Measurements from ENCODE around the gene NMRK2. TPM values are rescaled to one million over a fixed set of nuclear protein-coding genes. Genes with fewer than 3 reads are reported as not detected.

NMRK2 gene
- polyA plus RNA-seq, 6 donors from 2014 or later = not detected

- Mint-ChIP-seq H3K27ac (peak overlapping the region; percentile 96 to 99 (median 98)), H3K9me3 (peaks cover 0 to 2% (median 0%) of the 10 kb centered on the region in 7 donors), H3K36me3 (peaks cover 5 to 8% of the 10 kb centered on the region in 2 donors), H3K4me1 (peaks cover 33 to 63% (median 55%) of the 10 kb centered on the region in 3 donors), H3K27me3 (no peaks in the 10 kb centered on the region), H3K4me3 (peak overlapping the region; percentile 83 to 99 (median 98))
- DNase-seq (no peak), ATAC-seq (ENCODE audit: low read depth in 2 of 2) (no peak)
Measured at GRCh38 chr19:3983936-3984583, 51.2 kb downstream of the NMRK2 start.

GRCh38 chr19:3984584-3984907 is 51.7 kb downstream of the NMRK2 start:
- peak overlapping the region; percentile 96 to 99 (median 98) for H3K27ac Mint-ChIP-seq
- peaks cover 33 to 64% (median 51%) of the 10 kb centered on the region in 3 donors for H3K4me1 Mint-ChIP-seq
- peak overlapping the region; percentile 83 to 99 (median 98) for H3K4me3 Mint-ChIP-seq
- peaks cover 5 to 8% of the 10 kb centered on the region in 2 donors for H3K36me3 Mint-ChIP-seq
- ATAC-seq (ENCODE audit: low read depth in 2 of 2) = no peak
- peaks cover 0 to 2% (median 0%) of the 10 kb centered on the region in 7 donors for H3K9me3 Mint-ChIP-seq
- no peak for DNase-seq
- H3K27me3 Mint-ChIP-seq = no peaks in the 10 kb centered on the region

GRCh38 chr19:3984908-3985642 is 52.2 kb downstream of the NMRK2 start, which contains the start of gene EEF2:
EEF2 (minus strand) TSS chr19:3985463; CDS start chr19:3985380, 83 bp downstream.
- Mint-ChIP-seq H3K4me3 (peak within 1 kb of the TSS; percentile 83 to 99 (median 98)), H3K4me1 (peaks cover 35 to 65% (median 47%) of the 10 kb centered on the region in 3 donors), H3K27me3 (no peaks in the 10 kb centered on the region), H3K36me3 (peaks cover 5 to 8% of the 10 kb centered on the region in 2 donors), H3K9me3 (peaks cover 0 to 2% (median 0%) of the 10 kb centered on the region in 7 donors), H3K27ac (peak within 1 kb of the TSS; percentile 96 to 99 (median 98))
- DNase-seq (peak; percentile 91), ATAC-seq (ENCODE audit: low read depth in 2 of 2) (peak; percentile 58 to 59)

- ATAC-seq (ENCODE audit: low read depth in 2 of 2) = no peak
- Mint-ChIP-seq H3K27ac (peak overlapping the region; percentile 96 to 99 (median 98)), H3K4me1 (peaks cover 40 to 65% (median 49%) of the 10 kb centered on the region in 3 donors), H3K9me3 (peaks cover 0 to 2% (median 0%) of the 10 kb centered on the region in 7 donors), H3K27me3 (no peaks in the 10 kb centered on the region), H3K4me3 (peak overlapping the region; percentile 83 to 99 (median 98)), H3K36me3 (peaks cover 5 to 8% of the 10 kb centered on the region in 2 donors)
- DNase-seq = no peak
Measured at GRCh38 chr19:3985643-3986259, 52.9 kb downstream of the NMRK2 start.

GRCh38 chr19:3986260-3987041 is 53.6 kb downstream of the NMRK2 start:
- Mint-ChIP-seq H3K27me3 (no peaks in the 10 kb centered on the region), H3K36me3 (peaks cover 5 to 8% of the 10 kb centered on the region in 2 donors), H3K4me1 (peaks cover 38 to 64% (median 53%) of the 10 kb centered on the region in 3 donors), H3K27ac (peak overlapping the region; percentile 96 to 99 (median 98)), H3K4me3 (peak overlapping the region; percentile 83 to 99 (median 98)), H3K9me3 (peaks cover 0 to 2% (median 0%) of the 10 kb centered on the region in 7 donors)
- ATAC-seq (ENCODE audit: low read depth in 2 of 2) (peak; percentile 35 to 37), DNase-seq (peak; percentile 77)

- peaks cover 37 to 60% (median 50%) of the 10 kb centered on the region in 3 donors for H3K4me1 Mint-ChIP-seq
- peak; percentile 22 to 26 for ATAC-seq (ENCODE audit: low read depth in 2 of 2)
- H3K27ac Mint-ChIP-seq = peak overlapping the region; percentile 92 to 97 (median 95)
- H3K36me3 Mint-ChIP-seq = peaks cover 5 to 8% of the 10 kb centered on the region in 2 donors
- no peaks in the 10 kb centered on the region for H3K27me3 Mint-ChIP-seq
- peak; percentile 87 for DNase-seq
- peaks cover 0 to 2% (median 0%) of the 10 kb centered on the region in 7 donors for H3K9me3 Mint-ChIP-seq
- peak overlapping the region; percentile 79 to 99 (median 97) for H3K4me3 Mint-ChIP-seq
Measured at GRCh38 chr19:3987619-3988371, 54.9 kb downstream of the NMRK2 start.

GRCh38 chr19:3990815-3991117 is 57.9 kb downstream of the NMRK2 start:
- H3K4me1 Mint-ChIP-seq = peaks cover 18 to 37% (median 22%) of the 10 kb centered on the region in 3 donors
- H3K9me3 Mint-ChIP-seq = no peaks in the 10 kb centered on the region
- peak overlapping the region in 5 of 8 donors; percentile 6 to 80 (median 63) for H3K4me3 Mint-ChIP-seq
- no peak for ATAC-seq (ENCODE audit: low read depth in 2 of 2)
- H3K36me3 Mint-ChIP-seq = no peaks in the 10 kb centered on the region
- H3K27me3 Mint-ChIP-seq = no peaks in the 10 kb centered on the region
- no peak for DNase-seq
- peak overlapping the region in 3 of 6 donors; percentile 29 to 91 (median 45) for H3K27ac Mint-ChIP-seq

Other genes starting within 250 kb of the NMRK2 start
- gene PIP5K1C, start 232.6 kb upstream of the NMRK2 start, polyA plus RNA-seq (ENCODE audit: low read depth in 6 of 6) = 10 to 100 TPM in 1 of 6 donors, 1 to 10 TPM in 4, under 1 TPM in 1; 0.41 to 13.4 (median 4.9) TPM
- 1 to 10 TPM in 5 of 6 donors, not detected in 1; 1.2 to 3.8 (median 2.0) TPM for gene TJP3, start 224.7 kb upstream of the NMRK2 start, polyA plus RNA-seq (ENCODE audit: low read depth in 6 of 6)
- 10 to 100 TPM; 28.8 to 51.6 (median 35.3) TPM for gene APBA3, start 171.4 kb upstream of the NMRK2 start, polyA plus RNA-seq (ENCODE audit: low read depth in 6 of 6)
- 100 to 1,000 TPM; 113 to 186 (median 131) TPM for gene MRPL54, start 170.4 kb upstream of the NMRK2 start, polyA plus RNA-seq (ENCODE audit: low read depth in 6 of 6)
- gene RAX2, start 160.8 kb upstream of the NMRK2 start, polyA plus RNA-seq (ENCODE audit: low read depth in 6 of 6) = under 1 TPM in 1 of 6 donors, not detected in 5; 0.20 TPM
- gene MATK, start 146.7 kb upstream of the NMRK2 start, polyA plus RNA-seq (ENCODE audit: low read depth in 6 of 6) = 1 to 10 TPM; 3.2 to 6.7 (median 5.6) TPM
- 1 to 10 TPM in 1 of 6 donors, under 1 TPM in 2, not detected in 3; 0.45 to 3.5 (median 0.95) TPM for gene ZFR2, start 64.0 kb upstream of the NMRK2 start, polyA plus RNA-seq (ENCODE audit: low read depth in 6 of 6)
- not detected for gene ATCAY, start 52.4 kb upstream of the NMRK2 start, polyA plus RNA-seq (ENCODE audit: low read depth in 6 of 6)
- gene DAPK3, start 38.0 kb downstream of the NMRK2 start, polyA plus RNA-seq (ENCODE audit: low read depth in 6 of 6) = 10 to 100 TPM in 5 of 6 donors, 1 to 10 TPM in 1; 9.4 to 30.8 (median 20.2) TPM
- 100 to 1,000 TPM; 315 to 696 (median 594) TPM for gene EEF2, start 52.4 kb downstream of the NMRK2 start, polyA plus RNA-seq (ENCODE audit: low read depth in 6 of 6)
- gene PIAS4, start 74.7 kb downstream of the NMRK2 start, polyA plus RNA-seq (ENCODE audit: low read depth in 6 of 6) = 10 to 100 TPM in 1 of 6 donors, 1 to 10 TPM in 5; 5.1 to 12.1 (median 6.1) TPM
- 10 to 100 TPM; 13.5 to 41.2 (median 21.2) TPM for gene ZBTB7A, start 133.8 kb downstream of the NMRK2 start, polyA plus RNA-seq (ENCODE audit: low read depth in 6 of 6)
- gene MAP2K2, start 191.1 kb downstream of the NMRK2 start, polyA plus RNA-seq (ENCODE audit: low read depth in 6 of 6) = 10 to 100 TPM; 50.3 to 88.0 (median 69.5) TPM
- not detected for gene CREB3L3, start 220.6 kb downstream of the NMRK2 start, polyA plus RNA-seq (ENCODE audit: low read depth in 6 of 6)
- gene SIRT6, start 249.5 kb downstream of the NMRK2 start, polyA plus RNA-seq (ENCODE audit: low read depth in 6 of 6) = 1 to 10 TPM; 1.3 to 5.3 (median 4.4) TPM
- 1 to 10 TPM in 1 of 6 donors, under 1 TPM in 2, not detected in 3; 0.17 to 1.4 (median 0.43) TPM for gene ANKRD24, start 249.6 kb downstream of the NMRK2 start, polyA plus RNA-seq (ENCODE audit: low read depth in 6 of 6)

Measured in naive B cell (primary cell).